ENCODE results near the gene NPLOC4. TPM values are rescaled to one million over a fixed set of nuclear protein-coding genes. Genes with fewer than 3 reads are reported as not detected.
A peak's percentile ranks its signal among the peaks of the same experiment; 100 is the strongest.

The NPLOC4 gene
- total and polyA plus RNA-seq, 2 of the 13 experiments (the other 11 are each of a cell fraction or from before 2014, with no cell fraction given): 57.0 to 97.0 TPM

GRCh38 chr17:81647640-81648012, 10.7 kb upstream of the NPLOC4 start (continued):
- no peak for TF ChIP-seq RERE (CRISPR knock-in tag; IDR thresholded peaks at IDR 0.05; ENCODE audit: low read depth)
- TF ChIP-seq ELF1 (CRISPR knock-in tag; IDR thresholded peaks at IDR 0.05): no peak

GRCh38 chr17:81646869-81647600, 10.1 kb upstream of the NPLOC4 start:
- Histone ChIP-seq H3K4me1 (ENCODE audit: insufficient read depth, low read length) (peaks cover 16% of the 10 kb centered on the region), H3K9ac (ENCODE audit: insufficient read depth, low read depth, low read length) (no peak overlapping the region), H3K9me3 (ENCODE audit: low read length) (peaks cover 6% of the 10 kb centered on the region; the same call in 1 of the 2 replicates), H4K20me1 (ENCODE audit: insufficient read depth, low read length) (no peaks in the 10 kb centered on the region), H3K4me2 (ENCODE audit: low read depth, low read length) (no peak overlapping the region), H3K4me3 (replicated peaks in 1 of 3; ENCODE audit: insufficient read depth in 1 of 3, low read depth in 2 of 3, low read length in 3 of 3) (no peak overlapping the region), H2AFZ (ENCODE audit: low read length) (no peak overlapping the region), H3K36me3 (replicated peaks in 1 of 2; ENCODE audit: control insufficient read depth in 1 of 2, insufficient read depth in 2 of 2, low read length in 2 of 2) (no peaks in the 10 kb centered on the region), H3K27ac (ENCODE audit: extremely low read length, insufficient read depth, low read length) (no peak overlapping the region), H3K79me2 (ENCODE audit: insufficient read depth, low read length) (no peaks in the 10 kb centered on the region), H3K27me3 (ENCODE audit: control insufficient read depth in 1 of 2, insufficient read depth in 2 of 2, low read length in 2 of 2) (0 out of 5 replicates have a peak, but pooled peaks cover 0 to 12% of the 10 kb centered on the region in 2 experiments)
- FAIRE-seq (no peak), DNase-seq (ENCODE audit: low spot score) (no peak), ATAC-seq (no peak; the same call in 2 of the 3 replicates)
- ChIA-PET POLR2A (interaction anchor here (1.2 kb wide), 1 partner anchor 11 kb away, joined by 4 read pairs; the partner anchor contains the start of gene NPLOC4), CTCF (ENCODE audit: low intra/inter-chr PET ratio, low total read pairs) (no interaction called here)
- intact Hi-C loops (cut with micrococcal nuclease; ENCODE audit: unreplicated experiment) (no loop called here), in situ Hi-C loops (cut with HindIII; ENCODE audit: extremely low pct_ligation_motif_present, low pct_unique_long_range_greater_than_20kb) (no loop called here)
- TF ChIP-seq NRL (CRISPR knock-in tag; IDR thresholded peaks at IDR 0.05; ENCODE audit: borderline replicate concordance) (0 out of 2 replicates have a peak, but pooled peaks have one; percentile 25), ZNF547 (CRISPR knock-in tag; IDR thresholded peaks at IDR 0.05) (no peak), MTA3 (CRISPR knock-in tag; IDR thresholded peaks at IDR 0.05) (no peak), NR0B2 (CRISPR knock-in tag; IDR thresholded peaks at IDR 0.05) (0 out of 2 replicates have a peak, but pooled peaks have one; percentile 12)
- 48% methylated on average over 11 of the region's 12 CpGs for WGBS (ENCODE audit: low lambda C conversion rate)
- no TSS peak for BruUV-seq (replicated peaks)

Measured in HepG2 (cell line).